Measurements from ENCODE around the gene PLEKHH1. TPM values are rescaled to one million over a fixed set of nuclear protein-coding genes. Genes with fewer than 3 reads are reported as not detected.

Gene PLEKHH1
- total RNA-seq, 1 experiment from 2014 or later = 32.4 TPM

GRCh38 chr14:67557118-67557517 lies 24.0 kb downstream of the PLEKHH1 start:
- Mint-ChIP-seq H3K36me3 (ENCODE audit: insufficient read depth, unreplicated experiment) (peaks cover 28% of the 10 kb centered on the region), H3K27ac (ENCODE audit: unreplicated experiment) (peak overlapping the region; percentile 74)
- POLR2A ChIA-PET = interaction anchor here (0.9 to 1.0 kb wide), 2 partner anchors 15 to 24 kb away, joined by 3 to 4 read pairs; partner anchors contain the start of gene PLEKHH1

GRCh38 chr14:67557656-67558055 lies 24.6 kb downstream of the PLEKHH1 start:
- Histone ChIP-seq H3K4me1 (peaks cover 17% of the 10 kb centered on the region), H3K27me3 (replicated peaks; ENCODE audit: control insufficient read depth, insufficient read depth, low read length) (no peaks in the 10 kb centered on the region), H3K36me3 (ENCODE audit: control insufficient read depth, insufficient read depth, low read length) (peaks cover 1% of the 10 kb centered on the region; the same call in 1 of the 2 replicates), H3K9me3 (no peaks in the 10 kb centered on the region), H3K4me3 (ENCODE audit: low read depth, low read length) (no peak overlapping the region)
- H3K27me3 Mint-ChIP-seq (ENCODE audit: insufficient read depth, unreplicated experiment) = no peaks in the 10 kb centered on the region
- ChIA-PET CTCF (interaction anchor here (1.2 to 2.4 kb wide), 3 partner anchors 13 to 31 kb away, joined by 8 to 17 read pairs (median 15); no protein-coding TSS in a partner anchor), POLR2A (interaction anchor here (0.9 to 1.0 kb wide), 2 partner anchors 16 to 25 kb away, joined by 3 to 4 read pairs; partner anchors contain the start of gene PLEKHH1)
- BruUV-seq (replicated peaks) = no TSS peak
- no peak for DNase-seq
- H3K4me3 Mint-ChIP-seq (ENCODE audit: unreplicated experiment) = no peak overlapping the region
- H3K27ac Mint-ChIP-seq (ENCODE audit: unreplicated experiment) = no peak overlapping the region
- intact Hi-C loops (cut with micrococcal nuclease; ENCODE audit: unreplicated experiment) = loop anchor here (1.0 kb wide), 1 partner anchor 16 kb away; no protein-coding TSS in a partner anchor
- no peaks in the 10 kb centered on the region for H3K9me3 Mint-ChIP-seq (ENCODE audit: unreplicated experiment)
- TF ChIP-seq CTCF (IDR thresholded peaks at IDR 0.05; ENCODE audit: insufficient read depth in 1 of 2, low read depth in 1 of 2, low read length in 1 of 2, severe bottlenecking in 1 of 2, unreplicated experiment in 1 of 2) = no peak
- H3K36me3 Mint-ChIP-seq (ENCODE audit: insufficient read depth, unreplicated experiment) = peaks cover 28% of the 10 kb centered on the region
- H3K4me1 Mint-ChIP-seq (ENCODE audit: low read depth, unreplicated experiment) = peaks cover 8% of the 10 kb centered on the region

More at GRCh38 chr14:67557118-67557517, 24.0 kb downstream of the PLEKHH1 start:
- peak; percentile 51 to 80 for DNase-seq
- BruUV-seq (replicated peaks) = no TSS peak
- Histone ChIP-seq H3K4me3 (ENCODE audit: low read depth, low read length) (no peak overlapping the region), H3K9me3 (no peaks in the 10 kb centered on the region), H3K27me3 (replicated peaks; ENCODE audit: control insufficient read depth, insufficient read depth, low read length) (no peaks in the 10 kb centered on the region), H3K36me3 (ENCODE audit: control insufficient read depth, insufficient read depth, low read length) (peaks cover 1% of the 10 kb centered on the region; the same call in 1 of the 2 replicates), H3K4me1 (peaks cover 17% of the 10 kb centered on the region)
- Mint-ChIP-seq H3K4me1 (ENCODE audit: low read depth, unreplicated experiment) (peaks cover 8% of the 10 kb centered on the region), H3K27me3 (ENCODE audit: insufficient read depth, unreplicated experiment) (no peaks in the 10 kb centered on the region), H3K4me3 (ENCODE audit: unreplicated experiment) (no peak overlapping the region), H3K9me3 (ENCODE audit: unreplicated experiment) (no peaks in the 10 kb centered on the region)
- no peak for TF ChIP-seq CTCF (IDR thresholded peaks at IDR 0.05; ENCODE audit: insufficient read depth in 1 of 2, low read depth in 1 of 2, low read length in 1 of 2, severe bottlenecking in 1 of 2, unreplicated experiment in 1 of 2)
- intact Hi-C loops (cut with micrococcal nuclease; ENCODE audit: unreplicated experiment) = loop anchor here (1.0 kb wide), 1 partner anchor 16 kb away; no protein-coding TSS in a partner anchor
- CTCF ChIA-PET = interaction anchor here (1.2 to 2.4 kb wide), 3 partner anchors 14 to 30 kb away, joined by 8 to 17 read pairs (median 15); no protein-coding TSS in a partner anchor

GRCh38 chr14:67559639-67560038 lies 26.5 kb downstream of the PLEKHH1 start:
- Mint-ChIP-seq H3K36me3 (ENCODE audit: insufficient read depth, unreplicated experiment) (peaks cover 28% of the 10 kb centered on the region), H3K9me3 (ENCODE audit: unreplicated experiment) (no peaks in the 10 kb centered on the region)

More at GRCh38 chr14:67559639-67560038, 26.5 kb downstream of the PLEKHH1 start:
- no TSS peak for BruUV-seq (replicated peaks)
- Histone ChIP-seq H3K36me3 (ENCODE audit: control insufficient read depth, insufficient read depth, low read length) (peaks cover 1% of the 10 kb centered on the region; the same call in 1 of the 2 replicates), H3K9me3 (no peaks in the 10 kb centered on the region), H3K27me3 (replicated peaks; ENCODE audit: control insufficient read depth, insufficient read depth, low read length) (no peaks in the 10 kb centered on the region), H3K4me1 (peaks cover 17% of the 10 kb centered on the region), H3K4me3 (ENCODE audit: low read depth, low read length) (no peak overlapping the region)
- no peak for TF ChIP-seq CTCF (IDR thresholded peaks at IDR 0.05; ENCODE audit: insufficient read depth in 1 of 2, low read depth in 1 of 2, low read length in 1 of 2, severe bottlenecking in 1 of 2, unreplicated experiment in 1 of 2)
- no peak for DNase-seq
- ChIA-PET POLR2A (no interaction called here), CTCF (no interaction called here)
- Mint-ChIP-seq H3K4me1 (ENCODE audit: low read depth, unreplicated experiment) (peaks cover 8% of the 10 kb centered on the region), H3K4me3 (ENCODE audit: unreplicated experiment) (no peak overlapping the region), H3K27ac (ENCODE audit: unreplicated experiment) (no peak overlapping the region), H3K27me3 (ENCODE audit: insufficient read depth, unreplicated experiment) (no peaks in the 10 kb centered on the region)
- intact Hi-C loops (cut with micrococcal nuclease; ENCODE audit: unreplicated experiment) = no loop called here

Measured in Caco-2 (cell line).